VCaP (cell line): ENCODE measurements around the gene GBP4.
"Not testable (repeated sequence)": the region's sequence is repeated elsewhere in the genome, so short reads cannot be mapped to it uniquely, and the experiment has no call there.

ENCODE experiments used
- H3K27ac ChIP-seq: fragments of 450-650 bp; 2 replicates; pipeline ENCODE4 v1.5.1; 2017
- CTCF ChIP-seq: fragments of 450-650 bp; conservative IDR thresholded peaks from 2 replicates; pipeline ENCODE4 v1.5.1; 2017; ENCODE audit warnings: mild to moderate bottlenecking, moderate library complexity

GBP4 gene

GRCh38 chr1:89198491-89199072 is at the start of gene GBP4:
GBP4 (minus strand) TSS chr1:89198942; CDS start chr1:89198834, 108 bp downstream.
- H3K27ac ChIP-seq, result no peak within 1 kb of the TSS
- TF ChIP-seq CTCF, result no peak

- H3K27ac ChIP-seq, result no peak overlapping the region
- TF ChIP-seq CTCF, result no peak
These were observed 44.3 kb upstream of the GBP4 start for GRCh38 chr1:89243046-89243445.

GRCh38 chr1:89221341-89221740 is 22.6 kb upstream of the GBP4 start:
- TF ChIP-seq CTCF, result no peak
- H3K27ac ChIP-seq, result no peak overlapping the region

- not testable (repeated sequence) for H3K27ac ChIP-seq
These were observed 21.1 kb upstream of the GBP4 start for GRCh38 chr1:89219851-89220250.

GRCh38 chr1:89218941-89219340 is 20.2 kb upstream of the GBP4 start:
- not testable (repeated sequence) for H3K27ac ChIP-seq

GRCh38 chr1:89213347-89213746 is 14.6 kb upstream of the GBP4 start:
- TF ChIP-seq CTCF, result no peak
- H3K27ac ChIP-seq, result no peak overlapping the region

- no peak for TF ChIP-seq CTCF
These were observed 12.4 kb upstream of the GBP4 start for GRCh38 chr1:89211035-89211634.

GRCh38 chr1:89206373-89206772 is 7.6 kb upstream of the GBP4 start:
- H3K27ac ChIP-seq, result no peak overlapping the region
- no peak for TF ChIP-seq CTCF

More at GRCh38 chr1:89211035-89211634, 12.4 kb upstream of the GBP4 start:
- no peak overlapping the region for H3K27ac ChIP-seq
